Activated CD4-positive, alpha-beta T cell treated with anti-CD3 and anti-CD28 coated beads for 4 hours (primary cell): ENCODE results near the gene PMCH.
"Not testable (repeated sequence)": the region's sequence is repeated elsewhere in the genome, so short reads cannot be mapped to it uniquely, and the experiment has no call there.

Source experiments
- DNase-seq, 2 donors: peaks; one replicate each; pipeline ENCODE4 v3.0.0-alpha.2; 2020

PMCH gene, protein sequence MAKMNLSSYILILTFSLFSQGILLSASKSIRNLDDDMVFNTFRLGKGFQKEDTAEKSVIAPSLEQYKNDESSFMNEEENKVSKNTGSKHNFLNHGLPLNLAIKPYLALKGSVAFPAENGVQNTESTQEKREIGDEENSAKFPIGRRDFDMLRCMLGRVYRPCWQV

DNA sequence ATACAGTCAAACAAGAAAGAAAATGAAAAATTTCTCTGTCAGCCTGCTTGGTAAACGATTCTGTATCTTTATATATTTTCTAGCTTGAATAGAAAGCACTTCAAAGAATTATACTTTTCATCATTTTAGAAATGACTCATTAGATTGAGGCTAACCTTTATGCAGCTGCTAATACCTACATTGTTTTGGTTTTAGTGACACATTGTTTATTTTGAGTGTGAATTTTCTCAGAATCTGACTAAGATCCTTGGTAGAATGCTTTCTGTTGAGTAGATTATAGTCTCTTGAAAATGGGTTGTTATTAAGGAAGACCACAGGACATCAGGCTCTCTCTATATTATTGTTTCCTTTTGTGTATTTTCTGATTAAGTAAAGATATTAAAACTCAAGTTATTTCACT lies at the start of gene PMCH:
TSS of gene PMCH (minus strand) at position 45 of the 400 bp plus-strand sequence. CDS start 63 bp downstream, outside the sequence.
- DNase-seq, result no peak

DNA sequence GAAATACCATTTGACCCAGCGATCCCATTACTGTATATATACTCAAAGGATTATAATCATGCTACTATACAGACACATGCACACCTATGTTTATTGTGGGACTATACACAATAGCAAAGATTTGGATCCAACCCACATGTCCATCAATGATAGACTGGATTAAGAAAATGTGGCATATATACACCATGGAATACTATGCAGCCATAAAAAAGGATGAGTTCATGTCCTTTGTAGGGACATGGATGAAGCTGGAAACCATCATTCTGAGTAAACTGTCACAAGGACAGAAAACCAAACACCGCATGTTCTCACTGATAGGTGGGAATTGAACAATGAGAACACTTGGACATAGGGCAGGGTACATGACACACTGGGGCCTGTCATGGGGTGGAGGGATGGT lies 43.2 kb upstream of the PMCH start:
- DNase-seq, result not testable (repeated sequence)

- no peak for DNase-seq
These were observed 37.0 kb upstream of the PMCH start for GRCh38 chr12:102234599-102234998.

DNA sequence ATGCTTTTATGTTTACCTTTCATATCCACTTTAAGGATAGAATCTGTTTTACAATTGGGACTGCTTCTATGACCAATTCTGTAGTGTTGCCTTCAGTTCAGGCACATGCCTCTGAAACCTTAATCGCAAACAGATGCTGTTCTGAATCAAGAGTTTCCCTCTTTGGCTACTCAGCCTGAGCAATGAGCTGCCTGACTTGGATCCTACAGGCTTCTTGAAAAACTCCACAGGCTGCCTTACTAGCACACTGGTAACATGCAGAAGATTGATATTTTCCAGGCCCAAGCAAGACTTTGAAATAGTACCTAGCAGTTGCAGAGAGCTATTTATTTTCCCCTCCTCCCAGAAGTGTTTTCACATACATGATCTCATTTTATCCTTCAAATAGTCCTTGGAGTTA lies 34.8 kb upstream of the PMCH start:
- no peak for DNase-seq

GRCh38 chr12:102232036-102232435 lies 34.4 kb upstream of the PMCH start:
- DNase-seq, result no peak

DNA sequence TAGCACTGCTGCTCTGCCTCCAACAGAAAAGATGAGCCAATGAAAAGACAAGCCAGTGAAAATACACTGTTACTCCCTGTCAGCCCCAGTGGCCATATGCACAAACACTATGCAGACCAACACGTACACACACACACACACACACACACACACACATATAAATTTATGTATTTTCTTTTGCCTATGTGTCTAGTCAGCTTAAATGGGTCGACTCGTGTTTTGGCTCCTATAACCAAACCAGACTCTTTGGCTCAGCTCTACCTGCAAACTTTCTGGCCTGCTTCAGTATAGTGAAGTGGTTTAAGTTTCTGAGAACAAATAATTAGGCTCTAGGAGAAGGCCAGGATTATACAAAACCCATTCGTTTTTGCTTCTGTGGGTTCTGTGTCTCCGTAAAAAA lies 30.3 kb upstream of the PMCH start:
- no peak for DNase-seq

- DNase-seq, result no peak
These were observed 23.1 kb upstream of the PMCH start for GRCh38 chr12:102220736-102221135.

DNA sequence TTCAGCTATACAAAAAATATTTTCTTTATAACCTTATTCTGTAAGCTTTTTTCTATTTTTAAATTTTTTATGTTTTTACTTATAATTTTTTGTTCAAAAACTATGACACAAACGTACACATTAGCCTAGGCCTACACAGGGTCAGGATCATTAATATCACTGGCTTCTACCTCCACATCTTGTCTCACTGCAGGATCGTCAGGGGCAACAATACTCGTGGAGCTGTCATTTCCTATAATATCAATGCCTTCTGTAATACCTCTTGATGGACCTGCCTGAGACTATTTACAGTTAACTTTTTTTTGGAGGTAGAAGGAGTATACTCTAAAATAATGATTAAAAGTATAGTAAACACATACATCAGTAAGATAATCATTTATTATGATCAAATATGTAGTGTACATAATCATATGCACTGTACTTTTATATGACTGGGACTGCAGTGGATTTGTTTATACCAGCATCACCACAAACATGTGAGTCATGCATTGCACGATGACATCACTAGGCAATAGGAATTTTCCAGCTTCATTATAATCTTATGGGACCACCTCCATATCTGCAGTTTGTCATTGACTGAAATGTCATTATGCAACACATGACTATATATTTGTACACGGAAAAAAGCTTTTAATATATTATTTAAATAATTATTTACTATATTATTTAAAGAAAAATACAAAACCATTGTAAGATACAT lies 18.5 kb upstream of the PMCH start:
- DNase-seq, result no peak

- no peak for DNase-seq
These were observed 6.4 kb upstream of the PMCH start for GRCh38 chr12:102204025-102204424.

- DNase-seq, result no peak
These were observed 4.9 kb upstream of the PMCH start for GRCh38 chr12:102202556-102202955.

GRCh38 chr12:102201436-102202061 lies 3.9 kb upstream of the PMCH start:
- no peak for DNase-seq

- no peak for DNase-seq
These were observed 1.8 kb downstream of the PMCH start for GRCh38 chr12:102195826-102196225.

DNA sequence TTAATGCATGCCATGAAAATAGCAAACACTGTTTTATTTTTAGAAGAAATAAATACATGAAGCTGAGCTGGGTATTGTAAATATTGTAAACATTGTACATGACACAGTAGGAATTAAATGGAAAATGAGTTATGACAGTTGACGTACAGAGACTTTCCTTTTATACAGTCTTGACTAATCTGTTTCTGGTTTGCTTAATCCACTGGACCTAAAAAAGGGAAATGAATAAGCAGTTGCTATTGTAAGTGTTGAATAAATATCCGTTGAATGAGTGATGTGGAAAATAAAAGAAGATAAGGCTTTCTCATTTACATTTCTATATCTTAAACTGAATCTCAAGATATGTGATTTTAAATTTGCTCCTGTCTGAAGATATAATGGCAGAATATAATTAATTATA lies 15.0 kb downstream of the PMCH start:
- no peak for DNase-seq

GRCh38 chr12:102174761-102175160 lies 22.9 kb downstream of the PMCH start:
- DNase-seq, result no peak

DNA sequence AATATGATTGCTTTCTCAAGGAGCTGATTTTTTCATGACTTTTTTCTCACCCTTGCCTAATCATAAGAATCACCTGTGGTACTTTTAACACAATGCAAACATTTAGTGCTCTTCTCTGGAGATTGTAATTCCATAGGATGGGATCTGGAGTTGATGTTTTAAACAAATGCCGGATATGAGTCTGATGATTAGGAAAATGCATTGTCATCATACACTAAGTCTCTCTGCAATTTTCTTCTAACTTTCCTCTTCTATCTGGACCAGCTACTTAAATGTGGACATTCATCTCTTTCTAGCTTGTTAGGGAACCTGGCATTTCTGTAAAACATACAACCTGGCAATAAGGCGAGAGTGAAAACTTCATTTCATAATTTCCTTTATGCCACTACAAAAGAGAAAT lies 23.5 kb downstream of the PMCH start:
- DNase-seq, result no peak

- DNase-seq, result no peak
These were observed 25.2 kb downstream of the PMCH start for GRCh38 chr12:102172436-102172835.

DNA sequence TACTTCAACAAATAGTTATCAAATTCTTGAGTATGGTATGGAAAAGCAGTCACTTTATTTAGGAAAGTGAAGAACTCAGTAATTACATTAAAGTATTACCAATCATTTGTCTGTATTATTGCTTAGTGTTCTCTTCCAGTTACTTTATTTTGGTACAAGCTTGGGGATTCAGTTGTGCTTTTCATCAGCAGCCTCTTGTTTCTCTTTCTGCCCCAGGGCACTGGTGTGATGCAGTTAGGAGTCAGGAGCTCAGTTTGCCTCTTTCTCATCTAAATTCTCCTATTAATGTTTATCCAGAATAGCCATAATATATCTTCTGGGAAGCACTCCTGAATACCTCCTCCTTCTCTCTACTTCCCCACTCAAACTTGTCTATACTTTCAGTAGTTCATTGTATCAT lies 25.7 kb downstream of the PMCH start:
- DNase-seq, result no peak

DNA sequence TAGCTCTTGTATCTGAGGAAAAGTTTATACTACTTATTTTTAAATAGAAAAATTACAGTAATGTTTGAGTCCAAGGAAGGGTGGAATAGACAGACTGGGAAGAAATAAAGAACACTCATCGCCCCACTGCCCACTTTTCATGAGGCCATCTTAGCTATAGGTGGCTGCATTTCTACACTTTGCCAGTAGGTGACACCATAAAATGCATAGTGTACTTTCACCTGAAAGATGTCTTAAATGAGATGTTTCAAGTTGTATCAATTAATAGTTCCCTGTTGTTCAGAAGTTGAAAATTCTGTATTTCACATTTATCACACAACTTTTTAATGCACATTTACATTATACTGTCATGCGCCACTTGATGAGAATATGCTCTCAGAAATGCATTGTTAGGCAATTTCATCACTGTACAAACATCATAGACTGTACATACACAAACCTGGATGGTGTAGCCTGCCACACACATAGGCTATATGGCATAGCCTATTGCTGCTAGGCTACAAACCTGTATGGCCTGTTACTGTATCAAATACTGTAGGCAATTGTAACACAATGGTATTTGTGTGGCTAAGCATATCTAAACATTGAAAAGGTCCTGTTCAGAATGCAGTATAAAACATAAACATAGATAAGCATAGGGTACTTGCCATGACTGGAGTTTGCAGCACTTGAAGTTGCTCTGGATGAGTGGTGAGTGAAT lies 27.6 kb downstream of the PMCH start:
- no peak for DNase-seq

GRCh38 chr12:102167821-102168604 lies 29.6 kb downstream of the PMCH start:
- DNase-seq, result no peak

- DNase-seq, result no peak
These were observed 34.2 kb downstream of the PMCH start for GRCh38 chr12:102163383-102163782.

- DNase-seq, result not testable (repeated sequence)
These were observed 42.4 kb downstream of the PMCH start for GRCh38 chr12:102155206-102155605.

DNA sequence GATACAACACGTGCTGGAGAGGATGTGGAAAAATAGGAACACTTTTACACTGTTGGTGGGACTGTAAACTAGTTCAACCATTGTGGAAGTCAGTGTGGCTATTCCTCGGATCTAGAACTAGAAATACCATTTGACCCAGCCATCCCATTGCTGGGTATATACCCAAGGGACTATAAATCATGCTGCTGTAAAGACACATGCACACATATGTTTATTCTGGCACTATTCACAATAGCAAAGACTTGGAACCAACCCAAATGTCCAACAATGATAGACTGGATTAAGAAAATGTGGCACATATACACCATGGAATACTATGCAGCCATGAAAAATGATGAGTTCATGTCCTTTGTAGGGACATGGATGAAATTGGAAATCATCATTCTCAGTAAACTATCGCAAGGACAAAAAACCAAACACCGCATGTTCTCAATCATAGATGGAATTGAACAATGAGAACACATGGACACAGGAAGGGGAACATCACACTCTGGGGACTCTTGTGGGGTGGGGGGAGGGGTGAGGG lies 50.5 kb downstream of the PMCH start:
- not testable (repeated sequence) for DNase-seq
